ENCODE data around the gene MLN.

- TF ChIP-seq, protein P1, sequence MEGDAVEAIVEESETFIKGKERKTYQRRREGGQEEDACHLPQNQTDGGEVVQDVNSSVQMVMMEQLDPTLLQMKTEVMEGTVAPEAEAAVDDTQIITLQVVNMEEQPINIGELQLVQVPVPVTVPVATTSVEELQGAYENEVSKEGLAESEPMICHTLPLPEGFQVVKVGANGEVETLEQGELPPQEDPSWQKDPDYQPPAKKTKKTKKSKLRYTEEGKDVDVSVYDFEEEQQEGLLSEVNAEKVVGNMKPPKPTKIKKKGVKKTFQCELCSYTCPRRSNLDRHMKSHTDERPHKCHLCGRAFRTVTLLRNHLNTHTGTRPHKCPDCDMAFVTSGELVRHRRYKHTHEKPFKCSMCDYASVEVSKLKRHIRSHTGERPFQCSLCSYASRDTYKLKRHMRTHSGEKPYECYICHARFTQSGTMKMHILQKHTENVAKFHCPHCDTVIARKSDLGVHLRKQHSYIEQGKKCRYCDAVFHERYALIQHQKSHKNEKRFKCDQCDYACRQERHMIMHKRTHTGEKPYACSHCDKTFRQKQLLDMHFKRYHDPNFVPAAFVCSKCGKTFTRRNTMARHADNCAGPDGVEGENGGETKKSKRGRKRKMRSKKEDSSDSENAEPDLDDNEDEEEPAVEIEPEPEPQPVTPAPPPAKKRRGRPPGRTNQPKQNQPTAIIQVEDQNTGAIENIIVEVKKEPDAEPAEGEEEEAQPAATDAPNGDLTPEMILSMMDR (IDR thresholded peaks at IDR 0.05; ENCODE audit: poor library complexity) = peak; percentile 65
- TF ChIP-seq EZH2 (IDR thresholded peaks at IDR 0.05; ENCODE audit: borderline replicate concordance) = no peak
Measured at GRCh38 chr6:33761922-33762629, 41.7 kb downstream of the MLN start.
